Loucy (cell line): ENCODE measurements around the gene SLC25A41.

Experiments used
- EZH2phosphoT487 ChIP-seq: fragments of 200-600 bp; IDR thresholded peaks from 2 replicates; pipeline ENCODE4 v1.6.1; 2018; ENCODE audit warnings: antibody characterized with exemption, mild to moderate bottlenecking, moderate library complexity, borderline replicate concordance
- TF ChIP-seq, protein P1 (sequence below): fragments of 200-600 bp; sonication (generic); conservative IDR thresholded peaks from 2 replicates; pipeline ENCODE4 v1.5.1; 2014; ENCODE audit warnings: mild to moderate bottlenecking, antibody characterized with exemption, low read length

DNA sequence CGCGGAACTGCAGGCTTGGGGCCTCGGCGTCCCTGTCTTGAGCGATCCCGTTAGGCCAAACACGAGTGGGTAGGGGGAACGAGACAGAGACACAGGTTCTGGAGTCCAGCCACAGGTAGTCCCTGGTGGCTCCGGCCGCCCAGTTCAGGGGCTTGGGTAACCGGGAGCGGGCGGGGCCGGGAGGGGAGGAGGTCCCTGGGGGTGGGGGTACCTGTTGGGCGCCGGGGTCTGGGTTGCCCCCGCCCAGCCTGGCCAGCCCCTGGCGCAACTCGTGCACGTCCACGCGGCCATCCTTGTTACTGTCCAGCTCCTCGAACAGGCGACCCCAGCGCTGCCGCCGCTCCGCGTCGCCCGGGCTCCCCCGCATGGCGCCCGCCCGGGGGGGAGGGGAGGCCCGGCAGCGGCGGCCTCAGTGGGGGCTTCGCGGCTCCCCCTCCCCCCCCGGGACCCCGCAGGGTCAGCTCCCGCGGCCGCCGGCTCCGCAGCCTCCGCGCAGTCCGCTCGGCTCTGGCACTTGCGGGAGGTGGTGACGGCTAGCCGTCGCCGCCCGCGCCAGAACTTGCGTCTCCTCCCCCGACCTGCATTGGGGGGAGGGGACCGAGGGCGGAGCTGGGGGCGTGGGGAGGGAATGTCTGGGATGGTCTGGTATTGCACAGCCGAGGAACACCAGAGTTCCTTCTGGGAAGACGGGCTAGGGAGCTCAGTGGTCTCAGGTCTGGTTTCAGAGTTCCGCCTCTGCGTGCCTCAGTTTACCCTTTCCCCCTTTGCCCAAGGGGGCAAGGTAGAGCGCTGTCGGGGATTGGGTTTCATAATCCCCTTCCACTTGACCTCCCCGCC lies 25.9 kb upstream of the SLC25A41 start, which contains the start of gene SLC25A23:
- TF ChIP-seq, protein P1, sequence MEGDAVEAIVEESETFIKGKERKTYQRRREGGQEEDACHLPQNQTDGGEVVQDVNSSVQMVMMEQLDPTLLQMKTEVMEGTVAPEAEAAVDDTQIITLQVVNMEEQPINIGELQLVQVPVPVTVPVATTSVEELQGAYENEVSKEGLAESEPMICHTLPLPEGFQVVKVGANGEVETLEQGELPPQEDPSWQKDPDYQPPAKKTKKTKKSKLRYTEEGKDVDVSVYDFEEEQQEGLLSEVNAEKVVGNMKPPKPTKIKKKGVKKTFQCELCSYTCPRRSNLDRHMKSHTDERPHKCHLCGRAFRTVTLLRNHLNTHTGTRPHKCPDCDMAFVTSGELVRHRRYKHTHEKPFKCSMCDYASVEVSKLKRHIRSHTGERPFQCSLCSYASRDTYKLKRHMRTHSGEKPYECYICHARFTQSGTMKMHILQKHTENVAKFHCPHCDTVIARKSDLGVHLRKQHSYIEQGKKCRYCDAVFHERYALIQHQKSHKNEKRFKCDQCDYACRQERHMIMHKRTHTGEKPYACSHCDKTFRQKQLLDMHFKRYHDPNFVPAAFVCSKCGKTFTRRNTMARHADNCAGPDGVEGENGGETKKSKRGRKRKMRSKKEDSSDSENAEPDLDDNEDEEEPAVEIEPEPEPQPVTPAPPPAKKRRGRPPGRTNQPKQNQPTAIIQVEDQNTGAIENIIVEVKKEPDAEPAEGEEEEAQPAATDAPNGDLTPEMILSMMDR, result no peak
- TF ChIP-seq EZH2phosphoT487, result no peak
